Astrocyte (in vitro differentiated cells and primary cell): ENCODE measurements around the gene TMEM115. TPM values are rescaled to one million over a fixed set of nuclear protein-coding genes. Genes with fewer than 3 reads are reported as not detected.

Experiments used
- DNase-seq: peaks from one replicate; pipeline ENCODE4 v3.0.0-alpha.2; 2010; ENCODE audit warnings: low read depth
- FAIRE-seq: peaks from 2 replicates; lab custom pipeline; 2011; peaks lifted over from hg19 to GRCh38; lab: Jason Lieb, UNC
- H2AFZ ChIP-seq: 2 replicates; pipeline ENCODE4 v1.6.0; 2012; ENCODE audit warnings: low read depth, low read length, inconsistent platforms
- H3K27ac ChIP-seq: 2 replicates; pipeline ENCODE4 v1.5.1; 2011; ENCODE audit warnings: low read depth, low read length, inconsistent platforms
- H3K27me3 ChIP-seq: 2 replicates; pipeline ENCODE4 v1.6.0; 2011; ENCODE audit warnings: low read length, inconsistent platforms; ENCODE audit not compliant: insufficient read depth
- H3K36me3 ChIP-seq: 2 replicates; pipeline ENCODE4 v1.5.1; 2011; ENCODE audit warnings: low read length, inconsistent platforms; ENCODE audit not compliant: insufficient read depth
- H3K4me1 ChIP-seq: 2 replicates; pipeline ENCODE4 v1.5.1; 2011; ENCODE audit warnings: low read length, inconsistent platforms; ENCODE audit not compliant: insufficient read depth
- H3K4me2 ChIP-seq: 2 replicates; pipeline ENCODE4 v1.6.0; 2012; ENCODE audit warnings: low read length, inconsistent platforms
- H3K4me3 ChIP-seq: 2 replicates; pipeline ENCODE4 v1.5.1; 2011; ENCODE audit warnings: low read depth, mild to moderate bottlenecking, low read length, inconsistent platforms; ENCODE audit not compliant: insufficient read depth
- H3K79me2 ChIP-seq: 2 replicates; pipeline ENCODE4 v1.6.0; 2012; ENCODE audit warnings: mild to moderate bottlenecking, low read length, inconsistent platforms; ENCODE audit not compliant: insufficient read depth
- H3K9ac ChIP-seq: 2 replicates; pipeline ENCODE4 v1.6.0; 2012; ENCODE audit warnings: mild to moderate bottlenecking, low read length, inconsistent platforms
- H3K9me3 ChIP-seq: 2 replicates; pipeline ENCODE4 v1.5.1; 2012; ENCODE audit warnings: low read depth, mild to moderate bottlenecking, low read length, inconsistent platforms; ENCODE audit not compliant: insufficient read depth
- H4K20me1 ChIP-seq: 2 replicates; pipeline ENCODE4 v1.6.0; 2012; ENCODE audit warnings: low read length, inconsistent platforms; ENCODE audit not compliant: insufficient read depth
- H3K27ac Mint-ChIP-seq: one replicate; pipeline ENCODE4 v1.8.0; 2021; ENCODE audit warnings: mild to moderate bottlenecking, mixed read lengths; ENCODE audit not compliant: unreplicated experiment
- H3K27me3 Mint-ChIP-seq: one replicate; pipeline ENCODE4 v1.8.0; 2021; ENCODE audit warnings: low read depth, mixed read lengths; ENCODE audit not compliant: unreplicated experiment
- H3K36me3 Mint-ChIP-seq: one replicate; pipeline ENCODE4 v1.8.0; 2021; ENCODE audit warnings: low read depth, mixed read lengths; ENCODE audit not compliant: unreplicated experiment
- H3K4me1 Mint-ChIP-seq: one replicate; pipeline ENCODE4 v1.8.0; 2021; ENCODE audit warnings: low read depth, mixed read lengths; ENCODE audit not compliant: unreplicated experiment
- H3K4me3 Mint-ChIP-seq: one replicate; pipeline ENCODE4 v1.8.0; 2021; ENCODE audit warnings: mild to moderate bottlenecking, moderate library complexity, mixed read lengths; ENCODE audit not compliant: unreplicated experiment
- H3K9me3 Mint-ChIP-seq: one replicate; pipeline ENCODE4 v1.8.0; 2021; ENCODE audit warnings: mild to moderate bottlenecking, mixed read lengths; ENCODE audit not compliant: unreplicated experiment
- EZH2 ChIP-seq: IDR thresholded peaks from 2 replicates; pipeline ENCODE4 v1.6.1; 2012; ENCODE audit warnings: mild to moderate bottlenecking, low read length, inconsistent platforms; ENCODE audit not compliant: insufficient read depth
- total RNA-seq: library from RNA; stranded (reverse); gene quantifications from 2 replicates; pipeline ENCODE4 v1.2.1, GENCODE V29; 2021
- TF ChIP-seq, protein P1 (sequence below): IDR thresholded peaks from 2 replicates; pipeline ENCODE4 v1.5.1; 2011; ENCODE audit warnings: low read depth, mild to moderate bottlenecking, inconsistent platforms, low read length, moderate library complexity; ENCODE audit not compliant: insufficient read depth

TMEM115 gene
- total RNA-seq, 1 donor from 2014 or later, result 48.7 TPM

DNA sequence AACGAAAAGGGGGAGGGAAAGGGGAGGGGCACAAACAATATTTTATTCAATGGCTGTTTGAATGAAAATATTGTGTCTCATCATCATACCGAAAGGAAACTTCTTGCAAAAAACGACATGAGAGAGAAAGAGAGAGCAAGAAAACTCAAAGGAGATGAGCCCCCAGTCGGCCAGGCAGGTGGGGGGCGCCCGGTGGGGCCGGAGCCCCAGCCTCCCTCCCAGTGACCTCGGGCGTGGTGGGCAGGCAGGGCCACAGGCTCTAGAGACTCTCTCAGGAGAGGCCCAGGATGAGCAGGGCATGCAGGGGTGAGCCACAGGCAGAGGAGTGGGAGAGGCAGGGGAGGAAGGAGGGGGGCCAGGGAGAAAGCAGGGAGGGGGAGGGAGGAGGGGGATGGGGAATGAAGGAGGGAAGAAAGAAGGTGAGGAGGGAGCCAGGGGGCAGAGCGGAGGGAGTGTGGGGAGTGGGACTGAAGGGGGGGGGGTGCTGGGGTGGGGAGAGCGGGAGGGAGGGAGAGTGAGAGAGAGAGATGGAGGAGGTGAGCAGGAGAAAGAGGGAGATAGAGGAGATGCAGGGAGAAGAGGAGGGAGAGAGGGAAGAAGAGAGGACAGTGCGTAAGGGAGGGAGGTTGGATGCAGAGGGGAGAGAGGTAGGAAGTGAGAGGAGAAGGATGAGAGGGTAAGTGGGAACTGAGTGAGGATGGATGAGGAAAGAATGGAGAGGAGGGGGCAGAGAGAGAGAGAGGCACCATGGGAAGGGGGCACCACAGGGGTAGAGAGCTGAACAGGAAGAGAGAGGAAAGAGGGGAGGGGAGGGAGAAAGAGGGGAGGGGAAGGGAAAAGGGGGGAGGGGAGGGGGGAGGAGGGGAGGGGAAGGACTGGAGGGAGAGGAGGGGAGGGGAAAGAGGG, 14.1 kb upstream of the TMEM115 start:
- no peak overlapping the region for H3K27ac Mint-ChIP-seq

DNA sequence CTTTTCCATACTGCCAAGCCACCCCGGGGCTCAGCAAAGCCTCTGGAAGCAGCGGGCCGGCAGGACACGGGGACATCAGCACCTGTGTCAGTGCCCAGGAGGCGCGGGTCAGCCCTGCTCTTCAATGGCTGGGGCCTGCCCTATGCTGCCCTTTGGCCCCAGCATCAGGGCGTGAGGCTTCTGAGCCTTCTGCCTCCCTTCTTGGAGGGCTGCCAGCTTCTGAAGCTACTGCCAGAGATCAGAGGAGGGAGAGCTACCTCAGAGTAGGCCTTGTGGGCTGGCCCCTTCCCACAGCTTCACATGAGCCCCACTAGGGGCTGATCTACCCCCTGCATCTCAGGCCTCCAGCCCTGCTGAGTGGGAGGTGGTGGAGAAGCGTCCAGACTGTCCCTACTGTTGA, 13.0 kb upstream of the TMEM115 start:
- FAIRE-seq (no peak), DNase-seq (no peak)
- H3K27ac ChIP-seq, result no peak overlapping the region
- no peak overlapping the region for H3K4me2 ChIP-seq
- no peaks in the 10 kb centered on the region for H3K36me3 ChIP-seq
- H3K4me3 ChIP-seq, result no peak overlapping the region
- H3K27me3 Mint-ChIP-seq, result peaks cover 18% of the 10 kb centered on the region
- no peak for TF ChIP-seq EZH2
- TF ChIP-seq, protein P1, sequence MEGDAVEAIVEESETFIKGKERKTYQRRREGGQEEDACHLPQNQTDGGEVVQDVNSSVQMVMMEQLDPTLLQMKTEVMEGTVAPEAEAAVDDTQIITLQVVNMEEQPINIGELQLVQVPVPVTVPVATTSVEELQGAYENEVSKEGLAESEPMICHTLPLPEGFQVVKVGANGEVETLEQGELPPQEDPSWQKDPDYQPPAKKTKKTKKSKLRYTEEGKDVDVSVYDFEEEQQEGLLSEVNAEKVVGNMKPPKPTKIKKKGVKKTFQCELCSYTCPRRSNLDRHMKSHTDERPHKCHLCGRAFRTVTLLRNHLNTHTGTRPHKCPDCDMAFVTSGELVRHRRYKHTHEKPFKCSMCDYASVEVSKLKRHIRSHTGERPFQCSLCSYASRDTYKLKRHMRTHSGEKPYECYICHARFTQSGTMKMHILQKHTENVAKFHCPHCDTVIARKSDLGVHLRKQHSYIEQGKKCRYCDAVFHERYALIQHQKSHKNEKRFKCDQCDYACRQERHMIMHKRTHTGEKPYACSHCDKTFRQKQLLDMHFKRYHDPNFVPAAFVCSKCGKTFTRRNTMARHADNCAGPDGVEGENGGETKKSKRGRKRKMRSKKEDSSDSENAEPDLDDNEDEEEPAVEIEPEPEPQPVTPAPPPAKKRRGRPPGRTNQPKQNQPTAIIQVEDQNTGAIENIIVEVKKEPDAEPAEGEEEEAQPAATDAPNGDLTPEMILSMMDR, result no peak
- H3K9me3 ChIP-seq, result no peaks in the 10 kb centered on the region
- no peaks in the 10 kb centered on the region for H3K4me1 ChIP-seq
- H4K20me1 ChIP-seq, result no peaks in the 10 kb centered on the region
- H3K27me3 ChIP-seq, result peaks cover 4% of the 10 kb centered on the region
- H3K9me3 Mint-ChIP-seq, result no peaks in the 10 kb centered on the region
- H3K36me3 Mint-ChIP-seq, result no peaks in the 10 kb centered on the region
- H3K4me3 Mint-ChIP-seq, result no peak overlapping the region
- H3K27ac Mint-ChIP-seq, result no peak overlapping the region
- H3K9ac ChIP-seq, result no peak overlapping the region
- H2AFZ ChIP-seq, result no peak overlapping the region
- peaks cover 8% of the 10 kb centered on the region for H3K4me1 Mint-ChIP-seq
- no peaks in the 10 kb centered on the region for H3K79me2 ChIP-seq

More for the DNA sequence above, 14.1 kb upstream of the TMEM115 start:
- H3K4me1 ChIP-seq, result no peaks in the 10 kb centered on the region
- Mint-ChIP-seq H3K4me3 (no peak overlapping the region), H3K4me1 (peaks cover 8% of the 10 kb centered on the region), H3K9me3 (no peaks in the 10 kb centered on the region), H3K27me3 (peaks cover 19% of the 10 kb centered on the region), H3K36me3 (no peaks in the 10 kb centered on the region)
- FAIRE-seq, result no peak
- no peaks in the 10 kb centered on the region for H4K20me1 ChIP-seq
- no peak overlapping the region for H2AFZ ChIP-seq
- no peaks in the 10 kb centered on the region for H3K36me3 ChIP-seq
- no peak overlapping the region for H3K27ac ChIP-seq
- no peaks in the 10 kb centered on the region for H3K9me3 ChIP-seq
- H3K4me3 ChIP-seq, result no peak overlapping the region
- H3K27me3 ChIP-seq, result peaks cover 4% of the 10 kb centered on the region
- TF ChIP-seq, protein P1, result no peak
- TF ChIP-seq EZH2, result no peak
- H3K9ac ChIP-seq, result no peak overlapping the region
- H3K4me2 ChIP-seq, result no peak overlapping the region
- H3K79me2 ChIP-seq, result no peaks in the 10 kb centered on the region
- no peak for DNase-seq
